ENCODE results near the gene DLGAP1.

DLGAP1 gene

DNA sequence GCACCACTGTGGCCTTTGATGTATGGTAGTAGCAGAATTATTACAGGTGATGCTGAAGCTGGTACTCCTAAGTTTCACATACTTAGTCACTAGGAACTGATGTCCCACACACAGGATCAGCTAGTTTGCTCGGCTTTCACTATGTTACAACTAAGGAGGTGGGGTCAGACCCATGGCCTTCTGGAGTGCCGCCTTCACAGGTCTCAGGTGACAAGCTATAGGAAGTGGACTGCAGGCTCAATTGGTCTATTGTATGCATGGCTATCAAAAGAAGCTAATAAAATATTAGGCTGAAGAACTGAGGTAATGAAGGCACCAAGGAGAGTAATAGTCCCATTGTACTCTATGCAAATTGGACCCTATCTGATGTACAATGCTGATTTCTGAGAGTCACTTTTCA, 170.6 kb downstream of the DLGAP1 start (continued):
- no peak for TF ChIP-seq ZBTB20 (tag by site-specific recombination; IDR thresholded peaks at IDR 0.05)
- TF ChIP-seq, protein P1, sequence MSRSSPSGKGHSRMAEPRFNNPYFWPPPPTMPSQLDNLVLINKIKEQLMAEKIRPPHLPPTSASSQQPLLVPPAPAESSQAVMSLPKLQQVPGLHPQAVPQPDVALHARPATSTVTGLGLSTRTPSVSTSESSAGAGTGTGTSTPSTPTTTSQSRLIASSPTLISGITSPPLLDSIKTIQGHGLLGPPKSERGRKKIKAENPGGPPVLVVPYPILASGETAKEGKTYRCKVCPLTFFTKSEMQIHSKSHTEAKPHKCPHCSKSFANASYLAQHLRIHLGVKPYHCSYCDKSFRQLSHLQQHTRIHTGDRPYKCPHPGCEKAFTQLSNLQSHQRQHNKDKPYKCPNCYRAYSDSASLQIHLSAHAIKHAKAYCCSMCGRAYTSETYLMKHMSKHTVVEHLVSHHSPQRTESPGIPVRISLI (tag by site-specific recombination; IDR thresholded peaks at IDR 0.05) = no peak
- no peak for TF ChIP-seq ZNF561 (tag by site-specific recombination; IDR thresholded peaks at IDR 0.05; ENCODE audit: borderline replicate concordance)
- TF ChIP-seq TRIM28 (IDR thresholded peaks at IDR 0.05; ENCODE audit: borderline replicate concordance, low read length) = no peak
- no peak for TF ChIP-seq ZNF777 (tag by site-specific recombination; IDR thresholded peaks at IDR 0.05; ENCODE audit: borderline replicate concordance)
- TF ChIP-seq, protein P2, sequence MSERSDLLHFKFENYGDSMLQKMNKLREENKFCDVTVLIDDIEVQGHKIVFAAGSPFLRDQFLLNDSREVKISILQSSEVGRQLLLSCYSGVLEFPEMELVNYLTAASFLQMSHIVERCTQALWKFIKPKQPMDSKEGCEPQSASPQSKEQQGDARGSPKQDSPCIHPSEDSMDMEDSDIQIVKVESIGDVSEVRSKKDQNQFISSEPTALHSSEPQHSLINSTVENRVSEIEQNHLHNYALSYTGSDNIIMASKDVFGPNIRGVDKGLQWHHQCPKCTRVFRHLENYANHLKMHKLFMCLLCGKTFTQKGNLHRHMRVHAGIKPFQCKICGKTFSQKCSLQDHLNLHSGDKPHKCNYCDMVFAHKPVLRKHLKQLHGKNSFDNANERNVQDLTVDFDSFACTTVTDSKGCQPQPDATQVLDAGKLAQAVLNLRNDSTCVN (tag by site-specific recombination; optimal IDR thresholded peaks at IDR 0.05) = no peak

- TF ChIP-seq ZNF132 (tag by site-specific recombination; IDR thresholded peaks at IDR 0.05; ENCODE audit: borderline replicate concordance) (no peak), ZNF341 (tag by site-specific recombination; IDR thresholded peaks at IDR 0.05; ENCODE audit: low read depth) (no peak), ZNF677 (tag by site-specific recombination; IDR thresholded peaks at IDR 0.05) (no peak), ZNF37A (tag by site-specific recombination; IDR thresholded peaks at IDR 0.05) (no peak), ZNF266 (tag by site-specific recombination; IDR thresholded peaks at IDR 0.05; ENCODE audit: low read depth) (no peak), ZNF112 (tag by site-specific recombination; IDR thresholded peaks at IDR 0.05) (no peak), ZNF830 (tag by site-specific recombination; IDR thresholded peaks at IDR 0.05; ENCODE audit: low read depth) (no peak), ZNF239 (tag by site-specific recombination; IDR thresholded peaks at IDR 0.05) (no peak), ZNF324 (tag by site-specific recombination; IDR thresholded peaks at IDR 0.05) (no peak), ZNF391 (tag by site-specific recombination; IDR thresholded peaks at IDR 0.05; ENCODE audit: borderline replicate concordance, low read depth) (no peak), ZIC2 (tag by site-specific recombination; IDR thresholded peaks at IDR 0.05) (no peak), ZNF843 (tag by site-specific recombination; IDR thresholded peaks at IDR 0.05) (no peak), ZNF544 (tag by site-specific recombination; IDR thresholded peaks at IDR 0.05) (no peak), ZNF2 (tag by site-specific recombination; IDR thresholded peaks at IDR 0.05) (no peak), ZNF274 (IDR thresholded peaks at IDR 0.05; ENCODE audit: low read length) (no peak), ZNF274 (tag by site-specific recombination; IDR thresholded peaks at IDR 0.05; ENCODE audit: borderline replicate concordance) (no peak), ZNF416 (tag by site-specific recombination; IDR thresholded peaks at IDR 0.05) (no peak)
- TF ChIP-seq, protein P3, sequence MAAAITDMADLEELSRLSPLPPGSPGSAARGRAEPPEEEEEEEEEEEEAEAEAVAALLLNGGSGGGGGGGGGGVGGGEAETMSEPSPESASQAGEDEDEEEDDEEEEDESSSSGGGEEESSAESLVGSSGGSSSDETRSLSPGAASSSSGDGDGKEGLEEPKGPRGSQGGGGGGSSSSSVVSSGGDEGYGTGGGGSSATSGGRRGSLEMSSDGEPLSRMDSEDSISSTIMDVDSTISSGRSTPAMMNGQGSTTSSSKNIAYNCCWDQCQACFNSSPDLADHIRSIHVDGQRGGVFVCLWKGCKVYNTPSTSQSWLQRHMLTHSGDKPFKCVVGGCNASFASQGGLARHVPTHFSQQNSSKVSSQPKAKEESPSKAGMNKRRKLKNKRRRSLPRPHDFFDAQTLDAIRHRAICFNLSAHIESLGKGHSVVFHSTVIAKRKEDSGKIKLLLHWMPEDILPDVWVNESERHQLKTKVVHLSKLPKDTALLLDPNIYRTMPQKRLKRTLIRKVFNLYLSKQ (tag by site-specific recombination; IDR thresholded peaks at IDR 0.05; ENCODE audit: borderline replicate concordance) = no peak
- Histone ChIP-seq H3K27ac (ENCODE audit: extremely low read depth, low read depth, low read length) (no peak overlapping the region), H3K4me1 (ENCODE audit: control insufficient read depth, insufficient read depth, low read length) (no peaks in the 10 kb centered on the region), H3K4me3 (ENCODE audit: low read depth, low read length) (no peak overlapping the region), H3K9me3 (ENCODE audit: control insufficient read depth, insufficient read depth, low read depth, low read length) (no peaks in the 10 kb centered on the region), H3K36me3 (ENCODE audit: control insufficient read depth in 2 of 2, insufficient read depth in 1 of 2, low read length in 2 of 2) (no peaks in the 10 kb centered on the region)
- POLR2A ChIA-PET = no interaction called here
- CTCF ChIA-PET = no interaction called here
Measured at GRCh38 chr18:4283746-4284291, 171.3 kb downstream of the DLGAP1 start.
